GM23248 (cell line): Measurements from ENCODE around the gene SLIT2. TPM values are rescaled to one million over a fixed set of nuclear protein-coding genes. Genes with fewer than 3 reads are reported as not detected.

Source experiments
- DNase-seq: peaks from one replicate; pipeline ENCODE4 v3.0.0-alpha.2; 2015
- H2AFZ ChIP-seq: fragments of 200-600 bp; sonication (generic); 2 replicates; pipeline ENCODE4 v1.6.1; 2016; ENCODE audit warnings: antibody characterized with exemption
- H3F3A ChIP-seq: fragments of 200-600 bp; sonication (generic); 2 replicates; pipeline ENCODE4 v1.6.1; 2016; ENCODE audit warnings: mild to moderate bottlenecking, antibody characterized with exemption, mixed run types; ENCODE audit not compliant: insufficient read depth
- H3K27ac ChIP-seq: fragments of 200-600 bp; sonication (generic); 2 replicates; pipeline ENCODE4 v1.5.1; 2016; ENCODE audit warnings: mild to moderate bottlenecking
- H3K27me3 ChIP-seq: fragments of 200-600 bp; sonication (generic); replicated peaks from 2 replicates; pipeline ENCODE4 v1.6.1; 2016; ENCODE audit warnings: mild to moderate bottlenecking; ENCODE audit not compliant: insufficient read depth
- H3K36me3 ChIP-seq: fragments of 200-600 bp; sonication (generic); 2 replicates; pipeline ENCODE4 v1.6.1; 2016; ENCODE audit warnings: low read depth, mild to moderate bottlenecking
- H3K4me1 ChIP-seq: fragments of 200-600 bp; sonication (generic); 2 replicates; pipeline ENCODE4 v1.6.1; 2016; ENCODE audit warnings: mild to moderate bottlenecking; ENCODE audit not compliant: insufficient read depth
- H3K4me2 ChIP-seq: fragments of 200-600 bp; sonication (generic); one replicate; pipeline ENCODE4 v1.6.1; 2016; ENCODE audit warnings: mild to moderate bottlenecking; ENCODE audit not compliant: unreplicated experiment
- H3K4me3 ChIP-seq: fragments of 200-600 bp; sonication (generic); 2 replicates; pipeline ENCODE4 v1.5.1; 2016; ENCODE audit warnings: mild to moderate bottlenecking
- H3K79me2 ChIP-seq: fragments of 200-600 bp; sonication (generic); 2 replicates; pipeline ENCODE4 v1.6.1; 2016; ENCODE audit warnings: mild to moderate bottlenecking; ENCODE audit not compliant: insufficient read depth
- H3K9ac ChIP-seq: fragments of 200-600 bp; sonication (generic); 2 replicates; pipeline ENCODE4 v1.6.1; 2016; ENCODE audit warnings: mild to moderate bottlenecking
- H3K9me2 ChIP-seq: fragments of 200-600 bp; sonication (generic); 2 replicates; pipeline ENCODE4 v1.6.1; 2016; ENCODE audit warnings: mixed run types, mild to moderate bottlenecking, moderate library complexity; ENCODE audit not compliant: insufficient read depth
- H3K9me3 ChIP-seq: fragments of 200-600 bp; sonication (generic); one replicate; pipeline ENCODE4 v1.6.1; 2017; ENCODE audit warnings: low read depth
- H4K20me1 ChIP-seq: fragments of 200-600 bp; sonication (generic); 2 replicates; pipeline ENCODE4 v1.6.0; 2016; ENCODE audit not compliant: insufficient read depth
- EZH2 ChIP-seq: fragments of 200-600 bp; sonication (generic); IDR thresholded peaks from 2 replicates; pipeline ENCODE4 v1.6.1; 2018; ENCODE audit warnings: antibody characterized with exemption, mild to moderate bottlenecking; ENCODE audit not compliant: insufficient read depth, poor library complexity, severe bottlenecking
- EZH2phosphoT487 ChIP-seq: fragments of 200-600 bp; sonication (generic); IDR thresholded peaks from 2 replicates; pipeline ENCODE4 v1.6.1; 2018; ENCODE audit warnings: antibody characterized with exemption, moderate library complexity, mild to moderate bottlenecking, low read depth; ENCODE audit not compliant: insufficient read depth
- WGBS, 2 experiments: methylation state at CpG; one replicate each; pipeline ENCODE4 v1.1.6; 2015 to 2017; ENCODE audit warnings: low lambda C conversion rate in 2 of 2, low coverage in 1 of 2; ENCODE audit errors: missing lambda C conversion rate in 2 of 2; 5-methylcytosine and 5-hydroxymethylcytosine counted together
- in situ Hi-C: fragments of 300-500 bp; cut with MboI; formaldehyde crosslinking; loops from 2 replicates; pipeline ENCODE4 v1.15.0; 2020
- polyA plus RNA-seq: library from polyadenylated mRNA; unstranded; fragments of >200 nt; fragmentation: Nextera tagmentation; extraction: Ambion mirVana; gene quantifications from 2 replicates; pipeline ENCODE4 v1.2.1, GENCODE V29; 2016
- total RNA-seq: library from RNA; depleted of rRNA; stranded (reverse); fragments of >200 nt; shearing (Covaris generic); gene quantifications from 2 replicates; pipeline ENCODE4 v1.2.3, GENCODE V29; 2014

The SLIT2 gene
- total and polyA plus RNA-seq, 2 experiments from 2014 or later, result 23.0 to 50.8 TPM

- peaks cover 99% of the 10 kb centered on the region for H3K79me2 ChIP-seq
- H3K9ac ChIP-seq, result peak overlapping the region; percentile 22
- no peak for TF ChIP-seq EZH2
- TF ChIP-seq EZH2phosphoT487, result no peak
- H2AFZ ChIP-seq, result peak overlapping the region; percentile 4; the same call in 1 of the 2 replicates
- DNase-seq, result peak; percentile 48
- H3K27ac ChIP-seq, result peak overlapping the region; percentile 3; the same call in 1 of the 2 replicates
- in situ Hi-C loops, result no loop called here
- H3K9me2 ChIP-seq, result no peaks in the 10 kb centered on the region
- peaks cover 37% of the 10 kb centered on the region for H3K4me1 ChIP-seq
- H3K4me3 ChIP-seq, result peak overlapping the region; percentile 20
- H4K20me1 ChIP-seq, result no peaks in the 10 kb centered on the region
- H3K27me3 ChIP-seq, result no peaks in the 10 kb centered on the region
- peaks cover 15% of the 10 kb centered on the region; the same call in 1 of the 2 replicates for H3F3A ChIP-seq
- H3K4me2 ChIP-seq, result peak overlapping the region; percentile 63
- WGBS, 2 experiments, result 17 to 29% methylated on average over 2 of the region's 2 CpGs
- H3K9me3 ChIP-seq, result no peaks in the 10 kb centered on the region
- no peaks in the 10 kb centered on the region for H3K36me3 ChIP-seq
Observed at GRCh38 chr4:20297261-20297660, 45.6 kb downstream of the SLIT2 start.

DNA sequence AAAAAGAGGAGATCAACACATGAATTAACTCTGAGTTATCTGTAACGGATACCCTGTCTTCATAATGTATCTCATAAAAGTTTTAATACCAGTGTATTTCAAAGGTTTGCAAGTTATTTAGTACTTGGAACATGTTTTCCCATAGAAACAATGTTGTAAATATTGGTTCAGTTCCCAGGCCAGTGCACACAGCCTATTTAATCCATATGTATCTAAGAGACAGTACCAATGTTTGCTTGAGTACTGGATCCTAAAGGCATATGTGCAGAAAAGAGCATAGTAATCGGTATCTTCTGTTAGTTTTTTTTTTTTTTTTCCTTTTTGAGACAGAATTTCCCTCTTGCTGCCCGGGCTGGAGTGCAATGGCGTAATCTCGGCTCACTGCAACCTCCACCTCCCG is 46.1 kb downstream of the SLIT2 start:
- Histone ChIP-seq H3K36me3 (no peaks in the 10 kb centered on the region), H3F3A (peaks cover 15% of the 10 kb centered on the region; the same call in 1 of the 2 replicates), H3K27ac (peak overlapping the region; percentile 3; the same call in 1 of the 2 replicates), H3K4me3 (no peak overlapping the region; the same call in 1 of the 2 replicates), H2AFZ (no peak overlapping the region), H3K9ac (peak overlapping the region; percentile 22), H3K27me3 (no peaks in the 10 kb centered on the region), H3K9me2 (no peaks in the 10 kb centered on the region), H3K79me2 (peaks cover 99% of the 10 kb centered on the region), H4K20me1 (no peaks in the 10 kb centered on the region), H3K4me1 (peaks cover 37% of the 10 kb centered on the region), H3K4me2 (peak overlapping the region; percentile 63), H3K9me3 (no peaks in the 10 kb centered on the region)
- 79 to 84% methylated on average over 6 of the region's 6 CpGs for WGBS, 2 experiments
- DNase-seq, result no peak
- in situ Hi-C loops, result no loop called here
- TF ChIP-seq EZH2 (no peak), EZH2phosphoT487 (no peak)

DNA sequence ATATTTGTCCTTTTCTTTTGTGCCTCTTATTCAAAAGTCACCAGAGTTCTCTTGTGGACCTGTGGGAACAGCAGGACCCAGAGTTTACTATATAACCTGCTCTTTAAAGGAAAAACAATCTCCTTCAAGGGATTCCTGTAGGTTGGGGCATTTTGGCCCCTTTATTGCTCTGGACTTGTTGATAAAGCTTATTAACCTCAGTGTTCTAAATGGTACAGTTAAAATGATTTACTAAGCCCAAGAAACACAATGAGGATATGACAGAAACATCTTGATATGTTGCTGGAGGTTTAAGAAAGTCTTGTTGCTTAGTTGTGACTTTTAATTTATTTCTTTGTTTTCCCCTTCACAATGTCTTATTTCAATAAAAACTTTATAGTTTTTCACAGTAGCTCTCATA is 46.8 kb downstream of the SLIT2 start:
- Histone ChIP-seq H3K4me1 (peaks cover 37% of the 10 kb centered on the region), H3F3A (peaks cover 15% of the 10 kb centered on the region; the same call in 1 of the 2 replicates), H3K36me3 (no peaks in the 10 kb centered on the region), H3K9me2 (no peaks in the 10 kb centered on the region), H3K27me3 (no peaks in the 10 kb centered on the region), H2AFZ (no peak overlapping the region), H3K27ac (no peak overlapping the region), H3K9ac (no peak overlapping the region), H3K9me3 (no peaks in the 10 kb centered on the region), H3K79me2 (peaks cover 99% of the 10 kb centered on the region), H3K4me2 (no peak overlapping the region), H3K4me3 (no peak overlapping the region), H4K20me1 (no peaks in the 10 kb centered on the region)
- in situ Hi-C loops, result no loop called here
- TF ChIP-seq EZH2, result no peak
- TF ChIP-seq EZH2phosphoT487, result no peak
- no peak for DNase-seq

DNA sequence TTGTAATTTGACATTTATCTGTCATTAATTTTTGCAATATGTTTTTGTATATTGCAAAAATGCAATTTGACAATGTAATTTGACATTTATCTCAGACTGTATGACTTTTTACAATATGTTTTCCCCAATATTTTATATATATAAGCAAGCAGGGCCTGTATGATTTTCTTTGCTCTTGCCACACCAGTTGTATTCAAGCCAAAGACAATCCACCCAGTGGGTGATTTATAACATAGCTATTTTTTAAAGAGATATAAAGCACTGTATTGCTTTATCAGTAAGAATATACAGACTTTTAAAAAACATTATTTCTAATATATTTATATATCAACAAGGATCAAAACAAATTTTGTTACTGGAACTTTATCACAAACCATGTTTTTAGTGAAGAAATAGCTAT is 47.3 kb downstream of the SLIT2 start:
- in situ Hi-C loops, result no loop called here
- no peak overlapping the region for H3K4me3 ChIP-seq

GRCh38 chr4:20299515-20299914 is 47.8 kb downstream of the SLIT2 start:
- H3K9me2 ChIP-seq, result no peaks in the 10 kb centered on the region
- H3F3A ChIP-seq, result peaks cover 15% of the 10 kb centered on the region; the same call in 1 of the 2 replicates
- H3K79me2 ChIP-seq, result peaks cover 99% of the 10 kb centered on the region
- H3K4me1 ChIP-seq, result peaks cover 37% of the 10 kb centered on the region
- in situ Hi-C loops, result no loop called here
- no peaks in the 10 kb centered on the region for H4K20me1 ChIP-seq
- H3K4me3 ChIP-seq, result no peak overlapping the region
- H3K9ac ChIP-seq, result no peak overlapping the region
- H3K27me3 ChIP-seq, result no peaks in the 10 kb centered on the region
- H3K36me3 ChIP-seq, result no peaks in the 10 kb centered on the region
- DNase-seq, result peak; percentile 62
- no peak overlapping the region for H3K4me2 ChIP-seq
- WGBS, 2 experiments, result 77 to 78% methylated on average over 3 of the region's 3 CpGs
- TF ChIP-seq EZH2phosphoT487, result no peak
- no peak for TF ChIP-seq EZH2
- no peak overlapping the region for H2AFZ ChIP-seq
- H3K9me3 ChIP-seq, result no peaks in the 10 kb centered on the region
- no peak overlapping the region for H3K27ac ChIP-seq

More for the DNA sequence above, 47.3 kb downstream of the SLIT2 start:
- H3K36me3 ChIP-seq, result no peaks in the 10 kb centered on the region
- peaks cover 37% of the 10 kb centered on the region for H3K4me1 ChIP-seq
- TF ChIP-seq EZH2 (no peak), EZH2phosphoT487 (no peak)
- H3K79me2 ChIP-seq, result peaks cover 99% of the 10 kb centered on the region
- peak; percentile 39 for DNase-seq
- H3F3A ChIP-seq, result peaks cover 15% of the 10 kb centered on the region; the same call in 1 of the 2 replicates
- no peak overlapping the region for H3K27ac ChIP-seq
- H4K20me1 ChIP-seq, result no peaks in the 10 kb centered on the region
- no peaks in the 10 kb centered on the region for H3K27me3 ChIP-seq
- H3K9ac ChIP-seq, result no peak overlapping the region
- no peak overlapping the region for H3K4me2 ChIP-seq
- H3K9me2 ChIP-seq, result no peaks in the 10 kb centered on the region
- H2AFZ ChIP-seq, result no peak overlapping the region
- H3K9me3 ChIP-seq, result no peaks in the 10 kb centered on the region
